ENCODE results near the gene LRRN2.
"Not testable (repeated sequence)": the region's sequence is repeated elsewhere in the genome, so short reads cannot be mapped to it uniquely, and the experiment has no call there.

Gene LRRN2

GRCh38 chr1:204685236-204686006 is at the start of gene LRRN2:
Gene LRRN2 (minus strand): TSS chr1:204685738. CDS start chr1:204619992, 65,746 bp downstream.
- no peak for DNase-seq (ENCODE audit: low read depth)

- DNase-seq (ENCODE audit: low read depth), result no peak
Observed at GRCh38 chr1:204735042-204735441, 49.5 kb upstream of the LRRN2 start.

GRCh38 chr1:204733869-204734596 is 48.5 kb upstream of the LRRN2 start:
- DNase-seq (ENCODE audit: low read depth), result no peak

- no peak for DNase-seq (ENCODE audit: low read depth)
Observed at GRCh38 chr1:204733289-204733688, 47.8 kb upstream of the LRRN2 start.

DNA sequence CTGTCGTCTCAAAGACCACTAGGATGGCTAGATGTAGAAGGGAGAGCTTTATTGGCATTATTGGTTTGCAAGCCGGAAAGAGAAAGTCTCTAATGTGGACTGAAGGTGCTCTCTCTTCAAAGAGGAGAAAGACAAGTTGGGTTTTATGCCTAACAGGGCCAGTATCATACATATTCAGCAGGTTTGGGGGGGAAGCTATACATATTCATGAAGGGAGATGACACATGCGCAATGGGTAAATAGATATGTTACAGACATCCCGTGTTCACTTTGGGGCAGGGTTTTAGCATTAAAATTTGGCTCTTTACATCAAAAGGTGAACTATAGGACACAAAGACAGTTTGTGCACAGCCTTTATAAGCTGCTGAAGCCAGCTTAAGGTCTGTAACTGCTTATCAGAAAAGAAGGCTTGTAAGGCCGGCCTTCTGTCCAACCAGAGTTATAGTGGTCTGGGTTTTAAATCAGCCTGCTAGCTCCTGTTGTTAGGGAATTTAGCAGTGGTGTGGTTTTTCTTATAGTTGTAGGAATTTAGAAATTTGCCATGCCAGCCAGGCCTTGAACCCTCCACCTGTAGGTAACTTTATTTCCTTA is 46.5 kb upstream of the LRRN2 start:
- DNase-seq (ENCODE audit: low read depth), result no peak

DNA sequence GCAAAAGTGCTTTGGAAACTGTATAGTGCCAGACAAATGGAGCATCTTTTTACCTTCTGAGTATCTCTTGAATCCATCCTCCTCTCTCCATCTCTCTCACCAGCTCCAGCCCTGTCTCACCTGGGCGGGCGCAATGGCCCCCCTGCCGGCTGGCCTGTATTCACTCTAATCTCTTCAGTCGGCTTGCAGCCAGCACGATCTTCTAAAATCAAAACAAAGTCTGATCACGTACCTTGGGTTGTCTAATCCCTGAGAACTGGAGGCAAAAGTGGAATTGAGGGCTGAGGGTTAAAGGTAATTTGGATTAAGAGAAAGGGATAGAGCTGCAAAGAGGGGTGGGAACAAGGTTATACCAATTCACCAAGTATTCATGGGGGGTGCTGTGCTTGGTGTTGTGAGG is 46.0 kb upstream of the LRRN2 start:
- no peak for DNase-seq (ENCODE audit: low read depth)

DNA sequence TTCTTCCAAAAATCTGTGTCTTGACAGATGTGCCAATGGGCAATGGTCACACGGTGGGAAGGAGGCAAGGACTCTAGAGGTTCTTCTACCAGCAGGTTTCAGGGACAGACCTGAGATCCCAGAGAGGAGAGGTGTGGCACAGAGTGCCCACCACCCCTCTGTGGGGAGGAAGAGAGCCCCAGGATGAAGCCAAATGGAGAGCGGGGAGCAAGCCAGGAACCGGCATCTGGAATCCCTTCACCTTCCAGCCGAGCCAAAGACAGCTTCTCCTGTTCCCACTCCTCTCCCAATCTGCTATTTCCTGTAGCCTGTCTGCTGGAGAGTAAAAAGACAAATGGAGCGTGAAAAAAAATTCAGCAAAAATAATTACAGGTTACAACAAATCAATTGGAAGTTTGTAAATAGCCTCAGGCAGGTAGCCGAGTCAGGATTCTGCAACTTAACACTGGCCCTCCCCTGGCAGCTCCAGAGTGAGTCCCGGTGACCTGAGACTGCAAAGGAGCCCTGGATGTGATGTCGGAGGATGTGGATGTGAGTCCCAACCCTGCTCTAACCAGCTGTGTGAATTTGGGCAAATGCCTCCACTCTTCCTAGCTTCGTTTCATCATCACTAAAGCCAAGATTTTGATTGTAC is 45.4 kb upstream of the LRRN2 start:
- no peak for DNase-seq (ENCODE audit: low read depth)

DNA sequence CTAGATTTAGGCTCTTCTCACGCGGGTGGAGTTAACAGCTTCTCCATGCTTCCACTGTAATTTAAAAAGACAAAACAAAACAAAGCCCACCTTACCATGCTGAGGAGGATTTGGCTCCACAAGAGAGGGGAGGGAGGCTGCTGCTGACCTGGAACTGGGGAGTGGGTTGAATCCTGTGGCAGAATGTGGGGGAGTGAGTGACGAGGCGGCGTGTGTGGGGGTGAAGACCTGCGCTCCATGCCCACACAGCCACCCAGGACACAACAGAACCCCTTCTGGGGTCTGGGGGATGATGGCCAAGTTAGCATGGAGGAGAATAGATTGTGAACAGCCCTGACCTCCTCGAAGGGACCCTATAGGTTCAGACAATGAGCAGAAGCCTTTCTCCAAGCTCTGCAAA is 44.0 kb upstream of the LRRN2 start:
- DNase-seq (ENCODE audit: low read depth), result no peak

DNA sequence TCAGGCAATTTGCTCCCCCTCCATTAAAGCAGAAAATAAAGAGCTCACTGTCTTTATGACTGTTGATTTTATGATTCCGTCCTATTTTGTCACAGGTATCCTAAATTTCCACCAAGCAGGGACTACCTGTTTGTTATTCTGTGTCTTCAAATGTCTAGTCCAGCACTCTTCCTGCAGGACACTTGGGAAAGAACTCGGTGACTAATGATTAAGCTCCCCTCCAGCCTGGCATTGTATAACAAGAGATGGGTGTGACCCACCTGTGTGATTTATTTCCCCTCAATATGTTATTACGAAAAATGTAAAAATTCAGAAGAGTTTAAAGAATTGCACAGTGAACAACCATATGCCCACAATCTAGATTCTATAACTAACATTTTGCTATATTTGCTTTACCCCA is 42.9 kb upstream of the LRRN2 start:
- no peak for DNase-seq (ENCODE audit: low read depth)

DNA sequence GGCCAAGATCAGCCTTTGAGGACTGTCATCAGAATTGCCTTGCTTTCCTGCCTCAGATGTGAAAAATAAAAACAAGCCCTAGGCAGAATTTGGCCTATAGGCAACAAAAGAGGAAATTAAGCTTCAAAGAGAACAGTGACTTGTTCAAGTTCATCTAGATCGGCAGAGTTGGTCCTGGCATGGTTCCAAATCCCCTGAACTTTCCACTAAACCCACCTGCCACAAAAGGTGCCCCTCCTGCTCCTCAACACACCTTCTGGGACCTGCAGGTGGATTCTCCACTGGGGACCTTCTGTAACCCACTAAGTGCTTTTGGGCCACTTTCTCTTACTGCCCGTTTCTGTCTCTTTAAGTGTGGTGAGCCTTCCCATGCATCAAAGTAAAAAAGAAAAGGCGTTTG is 42.5 kb upstream of the LRRN2 start:
- DNase-seq (ENCODE audit: low read depth), result no peak

DNA sequence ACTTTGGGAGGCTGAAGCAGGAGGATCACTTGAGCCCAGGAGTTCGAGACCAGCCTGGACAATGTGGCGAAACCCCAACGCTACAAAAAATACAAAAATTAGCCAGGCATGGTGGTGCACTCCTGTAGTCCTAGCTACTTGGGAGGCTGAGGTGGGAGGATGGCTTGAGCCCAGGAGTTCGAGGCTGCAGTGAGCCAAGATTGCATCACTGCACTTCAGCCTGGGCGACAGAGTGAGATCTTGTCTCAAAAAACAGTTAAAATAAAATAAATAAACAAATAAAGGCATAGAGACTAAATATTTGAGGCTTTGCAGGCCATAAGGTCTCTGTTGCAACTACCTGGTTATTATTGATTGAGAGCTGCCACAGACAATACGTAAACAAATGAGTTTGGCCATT is 41.9 kb upstream of the LRRN2 start:
- not testable (repeated sequence) for DNase-seq (ENCODE audit: low read depth)

DNA sequence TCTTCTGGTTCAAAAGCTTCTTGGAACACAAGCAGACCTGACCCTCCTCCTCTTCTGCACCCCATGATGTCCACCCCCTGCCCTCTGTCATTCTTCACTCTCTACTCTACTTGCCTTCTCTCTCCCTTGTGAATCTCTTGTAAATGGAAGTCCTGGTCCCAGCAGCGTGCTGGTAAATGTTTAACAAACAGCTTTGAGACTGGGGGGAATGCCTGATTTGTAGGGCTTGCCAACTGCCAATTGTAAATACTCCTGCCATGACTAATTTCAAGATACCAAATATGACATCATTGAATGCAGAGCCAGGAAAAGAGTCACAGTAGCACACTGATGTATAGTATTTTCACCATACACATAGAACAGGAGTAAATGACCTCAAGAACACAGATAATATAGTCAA is 40.9 kb upstream of the LRRN2 start:
- no peak for DNase-seq (ENCODE audit: low read depth)

- no peak for DNase-seq (ENCODE audit: low read depth)
Observed at GRCh38 chr1:204725821-204726448, 40.4 kb upstream of the LRRN2 start.

DNA sequence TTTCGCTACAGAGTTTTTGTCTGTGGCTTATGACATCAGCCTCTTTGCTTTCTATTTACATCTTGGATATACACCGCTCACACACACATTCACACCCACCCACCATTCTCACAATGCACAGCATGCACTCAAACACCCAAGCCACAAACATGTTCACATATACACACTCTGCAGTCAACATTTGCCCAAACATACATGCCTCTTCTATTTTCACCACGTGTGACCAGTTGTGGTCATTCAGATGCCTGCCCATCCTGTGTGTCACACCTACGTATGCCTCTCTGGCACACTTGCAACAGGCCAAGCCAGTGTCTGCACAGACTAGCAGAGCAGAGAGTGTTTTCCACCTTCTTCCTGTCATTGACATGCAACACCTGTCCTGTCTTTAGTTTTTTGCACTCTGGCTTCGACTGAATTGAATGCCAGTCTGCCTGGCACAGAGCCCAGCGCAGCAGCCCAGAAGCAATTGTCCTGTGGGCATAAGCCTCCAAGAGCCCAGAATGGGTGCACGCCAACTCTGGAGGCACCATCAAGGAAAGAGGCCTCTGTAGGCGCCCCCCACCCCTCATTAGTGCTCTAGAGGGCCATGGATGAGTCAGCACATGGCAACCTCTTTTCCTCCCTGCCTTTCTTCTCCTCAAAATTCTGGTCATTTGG is 37.7 kb upstream of the LRRN2 start:
- DNase-seq (ENCODE audit: low read depth), result no peak

- DNase-seq (ENCODE audit: low read depth), result no peak
Observed at GRCh38 chr1:204721373-204722055, 36.0 kb upstream of the LRRN2 start.

DNA sequence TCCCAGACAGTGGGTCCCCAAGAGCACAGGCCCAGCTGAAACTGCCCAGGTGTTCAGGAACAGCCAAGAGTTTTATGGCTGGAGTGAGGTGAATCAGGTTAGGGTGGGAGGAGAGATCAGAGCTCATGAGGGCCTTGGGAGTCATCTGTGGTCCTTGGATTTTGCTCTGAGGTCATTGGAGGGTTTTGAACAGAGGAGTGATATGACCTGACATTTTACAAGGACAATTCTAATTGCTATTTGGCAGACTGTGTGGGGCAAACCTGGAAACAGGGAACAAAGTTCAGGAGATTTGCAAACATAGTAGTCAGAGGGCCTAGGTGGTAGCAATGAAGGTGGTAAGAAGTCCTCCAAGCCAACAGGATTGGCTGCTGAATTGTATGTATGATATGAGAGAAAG is 31.1 kb upstream of the LRRN2 start:
- DNase-seq (ENCODE audit: low read depth), result no peak

DNA sequence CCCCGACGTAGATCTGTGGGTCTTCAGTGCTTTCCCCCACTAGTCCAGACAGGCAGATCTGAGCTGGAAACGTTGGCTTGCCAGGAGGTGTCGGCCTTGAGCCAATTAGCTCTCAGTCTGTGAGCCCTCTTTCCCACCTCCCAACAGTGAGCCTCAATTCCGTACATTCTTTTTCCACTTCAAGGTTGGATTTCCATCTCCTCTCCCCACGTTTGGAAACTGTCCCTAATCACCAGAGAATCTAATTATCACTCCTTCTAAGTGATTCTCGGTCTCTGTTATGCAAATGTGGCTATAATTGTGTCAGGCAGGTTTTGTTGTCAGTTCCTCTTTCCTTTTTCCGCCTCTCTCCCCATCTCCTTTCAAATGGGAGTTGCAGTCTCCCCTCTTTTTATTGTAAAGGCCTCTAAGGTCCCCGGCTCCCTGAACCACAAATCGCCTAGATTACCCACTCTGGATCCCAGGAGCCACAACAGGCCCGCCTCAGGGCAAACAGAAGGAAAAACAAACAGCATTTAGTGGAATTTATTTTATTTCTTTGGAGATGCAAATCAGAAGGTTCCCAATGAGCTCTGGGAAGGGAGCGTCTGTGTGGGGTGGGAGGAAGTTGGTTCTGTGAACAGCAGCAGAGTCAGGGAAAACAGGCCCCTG is 29.4 kb upstream of the LRRN2 start:
- DNase-seq (ENCODE audit: low read depth), result no peak

DNA sequence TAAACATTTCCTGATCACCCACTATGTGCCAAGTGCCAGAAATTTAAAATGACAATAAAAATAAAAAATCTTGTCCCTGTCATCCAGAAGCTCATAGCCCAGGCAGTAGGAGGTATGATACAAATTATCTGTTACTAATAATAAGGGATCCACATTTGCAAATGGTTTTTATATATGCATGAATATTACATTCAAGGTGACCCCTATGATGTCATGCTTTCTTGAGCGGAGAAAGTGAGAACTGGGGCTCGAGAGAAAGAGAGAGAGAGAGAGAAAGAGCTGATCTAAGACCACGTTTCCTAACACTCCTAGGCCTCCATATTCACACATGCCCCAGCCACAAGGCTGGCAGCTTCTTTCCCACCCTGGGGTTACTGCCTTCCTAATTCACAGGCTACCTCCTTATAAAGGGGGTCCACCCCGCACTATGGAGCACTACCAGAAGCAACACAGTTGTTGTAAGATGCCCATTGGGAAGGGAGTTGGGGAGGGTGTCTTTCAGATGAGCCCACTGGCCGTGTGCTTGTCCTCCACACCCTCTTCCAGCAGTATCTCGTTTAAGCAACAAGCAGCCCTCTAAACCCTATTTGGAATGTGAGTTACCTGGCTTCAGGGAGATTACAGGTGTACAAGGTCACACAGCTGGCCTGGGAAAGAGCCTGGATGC is 28.8 kb upstream of the LRRN2 start:
- no peak for DNase-seq (ENCODE audit: low read depth)

- DNase-seq (ENCODE audit: low read depth), result no peak
Observed at GRCh38 chr1:204713541-204713940, 28.0 kb upstream of the LRRN2 start.
